Measurements from ENCODE around the gene STXBP6.
"Not testable (repeated sequence)": the region's sequence is repeated elsewhere in the genome, so short reads cannot be mapped to it uniquely, and the experiment has no call there.

The STXBP6 gene

DNA sequence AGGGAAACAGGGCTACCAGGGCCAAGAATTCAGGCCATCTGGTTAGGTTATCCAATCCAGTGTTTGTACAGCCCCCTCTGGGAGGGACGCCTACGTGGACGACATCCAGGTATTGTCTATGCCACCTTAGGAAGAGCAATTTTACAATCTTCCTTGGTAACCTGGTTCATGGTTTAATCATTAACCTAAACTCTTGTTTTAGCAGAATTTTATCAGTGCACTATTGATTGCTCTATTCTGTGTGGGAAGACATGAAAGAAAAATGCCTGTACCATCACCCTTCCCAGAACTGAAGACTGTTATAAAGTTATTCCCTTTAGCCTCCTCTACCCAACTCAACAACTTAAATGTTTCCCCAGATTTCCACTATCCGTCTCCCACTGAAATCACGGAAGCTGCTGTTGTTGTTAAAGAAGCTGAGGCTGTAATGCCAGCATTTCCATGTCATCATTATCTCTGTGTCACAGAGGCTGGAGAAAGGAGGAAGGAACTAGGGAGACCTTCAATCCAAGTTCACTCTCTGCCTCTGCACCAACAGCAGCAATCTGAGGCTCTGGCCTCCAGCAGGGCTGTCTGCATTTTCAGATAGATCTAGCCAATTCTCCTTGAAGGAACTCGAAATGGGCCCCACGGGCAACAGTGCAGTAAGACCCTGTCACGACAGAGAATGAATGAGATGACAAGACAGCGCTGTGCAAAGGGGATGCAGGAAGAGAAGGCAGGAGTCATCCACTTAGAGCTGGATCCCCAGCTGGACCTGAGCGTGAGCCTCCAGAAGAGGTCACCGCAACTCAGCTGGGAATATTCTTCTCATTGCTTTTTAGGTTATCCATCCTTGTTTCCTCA is 232.5 kb downstream of the STXBP6 start:
- DNase-seq: no peak

DNA sequence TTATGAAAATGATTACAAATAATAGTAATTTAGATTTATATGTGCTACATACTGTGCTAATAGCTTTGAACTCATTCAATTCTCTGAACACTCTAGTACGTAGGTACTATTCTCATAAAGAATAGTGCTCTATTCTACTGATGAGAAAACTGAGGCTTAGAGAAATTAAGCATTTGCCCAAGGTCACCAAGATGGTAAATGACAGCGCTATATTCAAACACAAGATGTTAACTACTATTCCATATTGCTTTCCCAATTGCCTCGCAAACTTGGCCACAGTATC is 233.1 kb downstream of the STXBP6 start:
- no peak for DNase-seq

DNA sequence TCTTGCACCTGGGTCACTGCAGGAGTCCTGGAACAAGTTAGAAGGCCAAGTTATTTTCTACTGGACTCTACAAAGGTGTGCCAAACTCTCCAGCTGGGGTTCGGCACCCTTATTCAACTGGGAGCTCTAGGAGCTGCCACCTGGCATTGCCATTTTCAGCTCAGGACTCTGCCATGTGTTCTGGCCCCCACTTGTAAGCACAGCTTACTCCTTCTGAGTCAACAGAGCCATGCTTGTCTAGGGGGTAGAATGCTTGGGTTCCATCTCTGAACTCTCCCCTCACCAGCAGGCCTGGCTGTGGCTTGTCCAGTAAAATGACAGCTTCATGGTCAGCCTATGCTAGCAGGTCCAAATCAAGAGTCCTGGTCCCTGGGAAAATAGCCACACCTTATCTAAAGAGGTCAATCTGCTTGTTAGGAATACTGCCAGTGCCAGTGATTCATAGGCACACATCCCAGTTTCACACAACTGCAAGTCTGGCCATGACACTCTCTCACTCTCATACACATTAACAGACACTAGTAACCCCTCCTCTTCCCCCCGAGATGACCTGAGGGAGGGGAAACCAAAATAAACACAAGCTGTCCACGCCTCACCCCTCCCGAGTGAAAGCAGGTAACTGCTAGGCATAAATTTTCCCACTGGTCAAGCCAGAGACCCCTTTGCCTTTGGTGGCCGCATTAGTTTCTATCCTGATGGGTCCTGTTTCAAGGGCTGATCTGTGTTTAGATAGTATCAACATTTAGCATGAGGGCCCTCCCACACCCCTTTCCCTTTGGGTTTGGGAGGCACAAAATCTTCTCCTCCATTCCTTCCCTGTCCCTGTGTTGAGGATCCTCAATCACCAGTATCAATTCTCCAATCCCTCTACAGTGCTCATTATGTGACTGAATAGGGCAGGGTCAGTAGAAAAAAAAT is 233.7 kb downstream of the STXBP6 start:
- no peak for DNase-seq

DNA sequence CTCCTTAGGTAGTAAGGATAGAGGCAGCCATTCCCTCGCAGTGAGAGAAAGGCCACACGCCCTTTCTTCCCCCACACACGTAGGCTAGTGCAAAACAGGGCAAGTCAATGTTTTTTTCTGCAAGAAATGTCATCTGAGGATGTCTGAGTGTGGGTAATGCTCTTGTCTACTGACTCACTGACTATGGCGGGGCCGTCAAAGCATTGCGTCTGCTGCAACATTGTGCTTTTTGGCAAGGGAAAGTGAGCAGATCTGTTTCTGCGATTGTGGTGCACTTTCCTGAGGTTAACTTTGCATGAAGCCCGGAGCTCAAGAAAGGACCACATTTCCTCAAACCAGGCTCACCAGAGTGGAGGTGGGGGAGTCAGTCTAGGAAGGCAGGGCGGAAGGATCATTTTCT is 234.4 kb downstream of the STXBP6 start:
- no peak for DNase-seq

DNA sequence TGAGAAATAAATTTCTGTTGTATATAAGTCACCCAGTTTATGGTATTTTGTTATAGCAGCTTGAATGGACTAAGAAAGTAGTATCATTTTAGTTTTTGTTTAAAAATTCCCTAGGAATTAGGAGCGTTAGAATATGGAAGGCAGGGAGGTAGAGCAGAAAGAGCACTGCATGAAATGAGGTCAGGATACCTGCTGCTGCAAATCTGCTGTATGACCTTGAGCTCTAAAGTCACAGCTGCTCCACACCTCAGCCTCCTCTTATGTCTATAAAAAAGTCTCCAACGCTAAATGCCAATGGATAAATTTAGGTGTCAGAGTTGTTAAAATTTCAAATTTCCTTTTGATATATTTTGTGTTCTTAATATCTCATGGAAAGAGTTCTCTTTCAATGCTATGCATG is 235.0 kb downstream of the STXBP6 start:
- DNase-seq: no peak

DNA sequence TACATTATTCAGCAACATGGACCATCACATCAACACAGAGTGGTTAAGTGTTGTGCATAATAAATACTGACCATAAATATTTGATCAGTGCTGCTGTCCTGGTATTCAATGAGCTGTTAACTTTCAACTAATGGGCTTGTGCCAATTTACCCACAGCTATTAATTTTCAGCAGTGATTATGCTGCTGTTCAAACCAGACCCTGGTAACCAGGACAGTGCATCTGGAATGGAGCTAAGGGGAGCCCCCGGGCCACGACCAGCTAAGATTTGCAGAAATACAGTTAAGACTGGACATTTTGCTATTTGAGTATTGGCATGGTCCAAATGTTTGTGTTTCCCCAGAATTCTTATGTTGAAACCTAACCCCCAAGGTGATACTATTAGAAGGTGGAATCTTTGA is 235.6 kb downstream of the STXBP6 start:
- no peak for DNase-seq

DNA sequence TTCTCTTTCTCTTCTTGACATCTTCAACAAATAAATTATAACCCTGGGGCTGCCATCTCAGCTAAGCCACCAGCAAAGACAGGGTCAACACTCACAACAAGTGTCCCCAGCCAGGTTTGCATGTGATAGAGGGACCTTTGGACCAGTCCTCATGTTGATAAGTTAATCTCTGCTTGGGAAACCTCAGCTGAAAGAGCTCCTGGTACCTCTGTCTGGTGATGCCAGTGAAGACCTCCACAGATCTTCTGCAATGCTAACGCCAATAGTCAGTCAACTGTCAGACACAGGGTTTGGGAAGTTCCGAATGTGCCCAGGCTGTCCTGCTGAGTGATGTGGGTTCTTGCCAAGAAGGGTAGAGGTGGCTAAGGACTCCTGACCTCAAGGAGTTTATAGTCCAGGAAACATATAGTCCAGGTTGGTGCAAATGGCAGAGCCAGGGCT is 236.1 kb downstream of the STXBP6 start:
- no peak for DNase-seq

DNA sequence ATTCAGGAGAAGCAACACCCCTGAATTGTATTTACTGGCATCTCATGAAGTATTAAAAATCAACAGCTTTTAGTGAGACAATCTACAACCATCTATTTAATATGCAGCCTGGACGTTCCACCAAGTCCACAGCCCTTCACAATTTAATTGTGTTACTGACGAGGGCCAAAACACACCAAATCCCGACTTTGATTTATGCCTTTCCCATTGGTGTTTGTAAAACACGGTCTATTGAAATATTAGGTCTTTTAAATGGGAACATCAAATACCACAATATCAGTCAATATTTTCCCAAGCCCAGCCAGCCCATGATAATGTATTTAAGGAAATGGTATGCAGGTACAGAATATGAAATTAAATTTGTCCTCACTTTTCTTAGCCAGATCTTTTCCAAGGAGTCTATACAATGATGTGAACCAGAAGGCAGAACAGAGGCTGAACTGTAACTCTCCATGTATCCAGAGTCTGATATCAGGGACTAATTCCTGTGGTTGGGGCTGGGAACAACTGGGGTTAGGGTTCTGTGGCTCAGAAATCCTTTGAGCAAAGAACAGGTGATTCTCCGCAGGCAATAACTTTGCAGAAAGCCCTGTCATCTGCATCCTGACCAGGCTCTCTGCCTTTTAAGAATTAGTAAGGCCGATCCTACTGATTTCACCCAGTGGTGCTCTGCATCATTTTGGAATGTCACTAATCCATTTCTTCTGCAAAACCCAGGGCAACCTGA is 236.7 kb downstream of the STXBP6 start:
- DNase-seq: no peak

DNA sequence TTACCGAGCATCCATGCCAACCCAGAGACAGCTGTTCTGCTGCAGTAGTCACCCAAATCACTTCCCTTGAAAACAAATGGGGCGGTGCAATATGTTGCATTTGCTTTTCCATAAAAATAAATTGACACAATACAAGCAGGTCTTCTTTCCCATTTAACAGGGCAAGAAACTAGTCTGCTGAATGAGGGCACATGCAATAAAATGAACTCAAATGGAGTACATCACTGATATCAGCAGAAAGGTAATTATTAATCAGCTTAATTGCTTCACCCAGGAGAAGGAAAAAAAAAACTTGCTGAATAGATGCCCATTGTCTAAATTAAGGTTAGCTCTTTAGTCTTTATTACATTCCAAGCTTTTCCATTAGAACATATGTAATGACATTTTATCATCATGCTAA is 240.8 kb downstream of the STXBP6 start:
- no peak for DNase-seq

DNA sequence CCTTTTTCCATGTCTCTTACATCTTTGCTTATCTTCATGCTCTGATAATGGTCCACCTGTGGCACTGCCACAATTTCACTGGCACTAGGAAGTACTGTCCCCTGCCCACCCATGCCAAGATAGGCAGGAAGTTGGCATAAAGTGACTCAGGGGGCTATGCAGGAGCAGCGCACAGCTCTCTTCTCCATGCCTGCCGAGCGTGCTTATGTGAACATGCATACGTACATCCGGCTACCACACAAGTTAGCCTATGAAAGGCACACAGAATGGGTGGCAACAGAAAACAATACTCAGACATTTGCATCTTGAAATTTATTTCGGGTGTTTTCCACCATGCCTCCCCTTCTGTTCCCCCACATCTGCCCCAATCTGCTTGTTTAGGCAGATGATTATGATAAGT is 241.5 kb downstream of the STXBP6 start:
- DNase-seq: no peak

DNA sequence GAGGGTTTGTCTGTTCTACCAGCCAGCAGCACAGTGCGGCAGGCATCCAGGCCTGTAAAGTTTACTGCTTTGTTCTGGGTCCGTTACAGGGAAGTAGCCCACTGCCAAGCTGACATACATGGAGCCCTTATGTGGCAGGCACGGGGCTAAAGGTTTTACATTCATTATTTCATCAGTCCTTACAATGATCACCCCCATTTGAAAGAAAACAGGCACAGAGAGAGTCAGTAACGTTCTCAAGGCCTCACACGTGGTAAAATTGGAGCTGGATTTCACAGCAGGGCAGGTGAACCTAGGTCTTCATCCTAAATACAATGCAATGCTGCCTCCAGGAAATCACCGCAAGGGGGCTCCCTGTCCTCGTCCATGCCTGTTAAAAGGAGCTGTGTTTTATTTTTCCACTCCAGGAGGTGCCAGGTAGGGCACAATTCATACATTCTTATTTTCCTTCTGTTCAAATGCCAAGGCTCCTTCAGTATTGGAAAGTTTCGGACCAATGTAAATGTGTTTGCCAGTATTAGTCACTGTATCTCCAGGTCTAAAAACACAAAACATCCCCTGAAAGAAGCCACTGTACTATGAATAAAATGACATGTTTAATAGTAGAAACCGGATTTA is 243.8 kb downstream of the STXBP6 start:
- no peak for DNase-seq

DNA sequence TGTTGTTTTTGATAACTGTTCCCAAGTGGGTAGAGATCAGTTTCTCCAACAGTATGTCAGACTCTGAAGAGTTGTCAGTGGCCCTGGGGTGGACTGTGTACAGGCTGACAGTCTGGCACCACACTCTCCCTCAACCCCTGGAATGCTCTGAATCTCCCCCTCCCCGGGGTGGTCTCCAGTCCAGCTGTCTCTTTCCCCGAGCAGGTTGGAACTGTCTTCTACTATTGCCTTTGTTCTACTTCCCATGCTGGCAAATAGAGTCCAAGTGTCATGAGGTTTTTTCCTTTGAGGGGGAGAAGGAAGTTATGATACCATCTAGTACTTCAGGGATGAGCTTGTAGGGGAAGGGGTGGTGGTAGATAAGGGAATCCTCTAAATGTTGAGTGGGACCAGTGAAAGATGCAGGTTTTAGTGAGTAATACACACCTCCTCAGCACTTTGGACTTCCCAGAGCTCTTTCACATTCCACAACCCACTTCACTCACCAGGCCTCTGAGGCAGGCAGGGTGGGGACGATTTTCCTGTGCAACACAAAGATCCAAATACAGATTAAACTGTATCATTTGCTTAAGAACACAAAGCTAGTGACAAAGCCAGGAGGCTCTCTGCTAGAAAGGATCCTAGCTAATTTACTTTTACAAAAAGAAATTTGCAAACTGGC is 245.3 kb downstream of the STXBP6 start:
- no peak for DNase-seq

DNA sequence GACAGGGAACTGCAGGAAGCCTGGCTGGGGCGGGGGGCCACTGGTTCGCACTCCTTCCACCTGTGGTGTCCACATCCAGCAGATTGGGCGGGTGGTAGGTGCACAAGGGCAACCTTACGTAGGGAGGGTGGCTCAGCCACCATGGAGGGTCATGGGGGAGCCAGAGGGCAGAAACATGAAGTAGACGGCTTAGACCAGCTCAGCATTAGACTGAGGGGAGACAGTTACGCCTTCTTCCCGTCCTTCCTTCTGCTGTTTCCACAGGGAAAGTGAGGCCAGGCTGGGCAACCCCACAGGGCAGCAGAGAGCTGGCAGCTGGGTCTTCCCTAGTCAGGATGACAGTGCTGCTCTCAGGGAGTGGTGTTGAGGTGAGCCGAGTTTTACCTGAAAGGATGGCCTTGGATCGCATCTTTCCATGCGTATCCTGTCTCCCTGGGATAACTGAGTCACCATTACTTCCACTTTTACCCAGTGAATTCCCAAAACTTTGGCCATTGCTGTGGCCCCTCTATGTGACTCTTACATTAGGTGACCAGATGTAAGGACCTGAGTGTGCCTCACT is 245.9 kb downstream of the STXBP6 start:
- DNase-seq: no peak

DNA sequence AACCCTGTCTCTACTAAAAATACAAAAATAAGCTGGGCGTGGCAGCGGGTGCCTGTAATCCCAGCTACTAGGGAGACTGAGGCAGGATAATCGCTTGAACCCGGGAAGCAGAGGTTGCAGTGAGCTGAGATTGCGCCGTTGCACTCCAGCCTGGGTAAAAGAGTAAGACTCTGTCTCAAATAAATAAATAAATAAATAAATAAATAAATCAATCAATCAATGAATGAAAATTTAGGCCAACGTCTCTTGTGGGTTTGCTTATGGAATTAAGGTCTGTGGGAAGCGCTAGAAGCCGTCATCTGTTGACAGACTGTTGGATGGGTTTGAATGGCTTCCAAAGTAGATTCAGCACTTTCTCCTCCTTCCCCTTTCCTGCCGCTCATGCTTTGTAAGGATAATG is 246.5 kb downstream of the STXBP6 start:
- DNase-seq: not testable (repeated sequence)

DNA sequence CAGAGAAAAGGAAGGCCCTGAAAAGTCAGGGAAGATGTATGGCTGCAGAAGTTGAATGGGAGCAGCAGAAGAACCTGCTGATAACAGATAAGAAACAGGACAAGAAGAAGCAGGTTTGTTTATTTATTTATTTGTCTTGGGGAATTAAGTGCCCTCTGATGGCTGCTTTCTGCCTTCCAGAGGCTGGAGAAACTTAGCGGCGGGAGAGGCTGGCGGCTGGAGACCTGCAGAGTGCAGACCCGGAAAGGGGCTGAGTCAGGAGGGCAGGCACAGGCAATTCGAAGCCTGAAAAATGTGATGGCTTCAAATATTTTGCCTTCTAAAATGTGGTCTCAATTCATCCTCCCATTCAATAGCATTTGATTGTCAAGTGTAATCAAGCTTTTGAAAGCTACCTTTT is 247.7 kb downstream of the STXBP6 start:
- DNase-seq: no peak

DNA sequence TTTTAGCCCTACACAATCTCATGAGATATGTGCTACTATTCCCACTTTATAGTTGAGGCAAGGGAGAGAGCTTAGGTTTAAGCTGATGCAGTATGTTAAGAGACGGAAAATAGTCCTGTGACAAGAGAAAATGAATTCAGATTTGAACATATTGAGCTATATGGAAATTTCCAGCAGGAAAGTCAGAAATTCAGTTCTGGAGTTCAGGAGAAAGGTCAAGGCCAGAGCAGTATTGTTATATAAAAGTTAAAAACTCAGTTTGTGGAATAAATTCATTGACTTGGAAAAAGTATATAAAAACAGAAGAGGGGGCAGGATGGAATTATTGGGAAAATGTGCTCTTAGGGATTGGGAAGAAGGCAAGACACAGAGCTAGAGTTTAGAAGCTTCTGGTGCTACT is 248.9 kb downstream of the STXBP6 start:
- no peak for DNase-seq

DNA sequence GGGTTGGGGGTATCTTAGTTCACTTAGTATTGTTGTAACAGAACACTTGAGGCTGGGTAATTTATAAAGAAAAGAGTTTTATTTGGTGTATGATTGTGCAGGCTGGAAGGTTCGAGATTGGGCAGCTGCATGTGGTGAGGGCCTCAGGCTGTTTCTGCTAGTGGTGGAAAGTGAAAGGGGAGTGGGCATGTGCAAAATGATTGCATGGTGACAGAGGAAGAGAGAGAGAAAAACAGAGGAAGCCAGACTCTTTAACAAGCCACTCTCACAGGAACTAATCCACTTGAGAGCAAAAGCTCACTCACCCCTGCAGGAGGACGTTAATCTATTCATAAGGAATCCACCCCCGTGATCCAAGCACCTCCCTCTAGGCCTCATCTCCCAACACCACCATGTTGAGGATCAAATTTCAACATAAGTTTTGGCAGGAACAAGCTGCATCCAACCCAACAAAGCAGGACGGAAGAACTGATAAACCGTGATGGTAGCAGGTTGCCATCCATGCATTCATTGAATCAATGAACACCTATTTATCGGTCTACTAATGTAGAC is 251.0 kb downstream of the STXBP6 start:
- peak; percentile 73 to 95 for DNase-seq

DNA sequence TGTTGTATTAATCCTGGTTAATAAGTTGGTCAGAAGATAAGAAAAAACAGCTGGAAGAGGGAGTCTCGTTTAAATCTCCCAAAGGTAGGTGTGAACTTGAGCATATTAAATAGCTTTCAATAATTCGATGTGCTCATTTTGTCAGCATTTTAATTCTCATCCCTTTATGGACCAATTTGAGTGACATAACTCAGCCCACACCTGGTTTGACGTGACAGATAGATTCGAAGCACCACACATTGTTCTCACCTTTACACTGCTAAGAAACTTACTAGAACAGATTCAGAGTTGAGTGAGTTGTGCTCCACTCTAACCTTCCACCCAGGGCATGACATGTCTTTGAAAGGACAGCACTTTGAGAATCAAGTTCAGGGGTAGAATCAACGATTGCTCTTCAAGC is 254.5 kb downstream of the STXBP6 start:
- DNase-seq: no peak

DNA sequence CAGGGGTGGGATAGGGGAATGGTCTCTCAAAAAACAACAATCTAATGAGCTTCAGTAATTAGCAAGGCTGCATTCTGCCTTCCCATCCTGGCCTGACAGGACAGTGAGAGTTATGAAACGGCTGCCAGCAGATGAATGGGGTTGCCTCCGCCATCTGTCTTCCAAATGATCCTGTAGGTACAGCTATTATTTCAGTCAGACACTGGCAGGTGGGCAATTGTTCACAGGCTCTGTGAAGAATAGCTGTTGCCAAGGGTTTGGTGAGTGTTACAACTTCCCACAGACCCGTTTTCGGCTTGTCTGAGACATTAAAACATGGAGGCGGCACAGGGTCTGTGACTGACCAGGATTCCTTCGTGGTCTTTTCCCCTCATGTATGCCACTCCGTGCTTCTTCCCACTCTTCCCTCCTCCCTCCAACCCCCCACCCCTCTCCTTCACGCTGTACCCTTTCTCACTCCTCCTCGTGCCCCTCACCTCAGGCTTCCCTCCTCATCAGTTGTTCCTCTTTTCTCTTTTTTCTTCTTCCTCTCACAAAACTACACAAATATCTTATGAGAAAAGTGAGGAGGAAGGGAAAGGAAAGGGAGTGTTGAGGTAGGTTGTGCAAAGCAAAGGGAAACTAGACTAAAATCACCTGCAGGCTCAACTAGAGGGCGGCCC is 255.2 kb downstream of the STXBP6 start:
- DNase-seq: peak in 1 of 2 experiments; percentile 59

DNA sequence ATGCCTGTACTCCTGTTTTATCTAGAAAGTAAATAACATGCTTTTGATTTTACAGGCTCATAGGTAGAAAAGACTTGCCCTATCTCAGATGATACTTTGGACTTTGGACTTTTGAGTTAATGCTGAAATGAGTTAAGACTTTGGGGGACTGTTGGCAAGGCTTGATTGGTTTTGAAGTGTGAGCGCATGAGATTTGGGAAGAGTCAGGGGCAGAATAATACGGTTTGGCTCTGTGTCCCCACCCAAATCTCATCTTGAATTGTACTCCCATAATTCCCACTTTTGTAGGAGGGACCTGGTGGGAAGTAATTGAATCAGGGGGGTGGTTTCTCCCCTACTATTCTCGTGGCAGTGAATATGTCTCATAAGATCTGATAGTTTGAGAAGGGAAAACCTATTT is 259.8 kb downstream of the STXBP6 start:
- no peak for DNase-seq

DNA sequence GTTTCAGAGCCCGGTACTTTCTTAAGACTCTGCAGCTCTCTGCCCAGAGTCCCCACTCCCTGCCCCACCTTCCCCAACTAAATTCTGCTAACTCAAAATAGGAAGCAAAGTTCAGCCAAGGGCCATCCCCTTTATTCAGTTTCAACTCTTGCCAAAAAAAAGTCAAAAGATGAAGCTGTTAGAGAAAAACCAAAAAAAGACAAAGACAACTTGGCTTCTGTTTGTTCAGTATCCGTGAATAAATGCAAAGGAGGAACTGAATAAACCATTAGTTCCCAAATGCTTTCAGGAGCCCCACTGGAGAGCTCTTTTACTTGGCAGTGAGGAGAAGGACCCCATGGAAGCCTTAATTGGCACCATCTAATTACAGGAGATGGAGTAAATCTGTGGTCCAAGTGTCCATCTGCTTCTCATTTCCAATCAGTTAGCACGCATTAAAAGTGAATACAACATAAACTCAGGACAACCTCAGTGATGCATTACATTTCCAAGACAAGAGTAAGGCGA is 260.5 kb downstream of the STXBP6 start:
- no peak for DNase-seq
